HG03575 (cell line): ENCODE results near the gene SYNGR4.

ENCODE experiments used
- ATAC-seq: cut with Tn5 transposase; IDR thresholded peaks from one replicate; pipeline ENCODE4 v1.9.1; 2021; ENCODE audit not compliant: unreplicated experiment, insufficient number of reproducible peaks, low FRiP score; ENCODE audit errors: extremely low read depth

Gene SYNGR4

DNA sequence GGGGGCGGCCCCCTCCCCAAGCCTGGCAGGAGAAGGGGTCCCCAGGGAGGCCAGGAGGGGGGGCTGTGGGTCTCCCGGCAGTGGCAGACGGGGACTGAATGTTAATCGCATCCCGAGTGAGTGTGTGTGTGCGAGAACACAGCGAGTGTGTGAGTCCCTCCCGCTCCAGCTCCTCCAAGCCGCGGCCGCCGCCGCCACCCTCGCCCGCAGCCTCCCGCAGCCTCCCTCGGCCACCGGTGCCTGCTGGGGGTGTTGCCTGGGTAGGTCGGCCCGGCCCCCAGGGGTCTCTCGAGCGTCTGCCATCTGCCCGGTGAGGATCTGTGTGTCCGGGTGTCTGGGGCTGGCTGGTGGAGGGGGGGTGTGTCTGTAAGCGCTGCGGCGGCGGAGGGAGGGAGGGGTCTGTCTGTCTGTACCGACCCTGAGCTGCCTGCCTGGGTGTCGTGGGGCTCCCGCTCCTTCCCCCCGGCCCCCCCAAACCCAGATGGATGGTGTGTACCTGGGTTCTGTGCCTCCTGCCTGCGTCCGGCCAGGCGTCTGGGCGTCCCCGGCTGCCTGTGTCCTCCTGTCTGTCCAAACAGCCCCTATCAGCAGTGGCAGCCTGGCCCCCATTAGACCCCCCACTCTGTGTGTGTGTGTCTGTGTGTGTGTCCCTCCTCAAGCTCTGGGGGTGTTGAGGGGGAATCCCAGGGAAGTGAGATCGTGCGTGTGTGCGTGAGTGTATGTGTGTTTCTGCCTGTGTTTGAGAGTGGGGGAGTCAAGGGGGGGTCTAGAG is 29.6 kb downstream of the SYNGR4 start, which contains the start of gene GRIN2D:
Gene GRIN2D (plus strand): TSS at position 110 of the 772 bp plus-strand sequence. CDS start 4,725 bp downstream, outside the sequence.
- no peak for ATAC-seq

DNA sequence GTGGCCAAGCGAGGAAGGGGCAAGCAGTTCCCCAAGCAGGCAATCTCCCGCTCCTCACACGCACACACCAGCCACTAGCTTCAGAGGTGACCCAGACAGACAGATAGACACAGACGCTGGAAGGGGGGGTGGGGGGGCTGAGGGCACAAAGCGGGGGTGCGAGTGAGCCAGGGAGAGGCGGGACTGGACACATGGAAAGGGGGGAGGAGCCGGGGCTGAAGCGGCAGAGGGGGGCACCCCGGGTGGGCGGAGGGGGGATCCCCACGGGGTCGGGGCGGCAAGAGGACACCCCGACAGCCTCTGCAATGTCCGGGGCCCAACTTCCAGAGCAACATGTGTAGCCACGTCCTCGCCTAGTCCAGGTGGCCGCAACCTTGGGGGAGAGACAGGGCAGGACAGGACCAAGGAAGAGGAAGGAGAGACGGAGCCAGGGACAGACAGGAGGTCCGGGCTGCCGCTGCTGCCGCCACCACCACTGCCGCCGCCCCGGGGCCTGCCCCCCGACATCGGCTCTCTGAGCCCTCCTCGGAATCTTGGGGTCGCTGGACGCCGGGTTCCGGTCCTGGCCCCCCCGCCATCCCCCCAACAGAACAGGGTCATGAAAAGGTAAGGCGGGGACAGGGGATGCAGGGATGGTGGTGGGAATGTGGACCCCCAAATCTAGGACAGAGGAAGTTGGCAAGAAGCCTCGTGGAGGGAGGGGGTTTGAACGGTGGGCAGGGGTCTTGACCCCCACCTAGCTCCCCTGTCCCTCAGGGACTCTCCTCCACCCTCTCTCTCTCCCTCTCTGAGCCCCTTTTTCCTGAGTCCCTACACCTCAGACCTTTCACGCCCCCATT is 30.4 kb downstream of the SYNGR4 start:
- ATAC-seq, result no peak

DNA sequence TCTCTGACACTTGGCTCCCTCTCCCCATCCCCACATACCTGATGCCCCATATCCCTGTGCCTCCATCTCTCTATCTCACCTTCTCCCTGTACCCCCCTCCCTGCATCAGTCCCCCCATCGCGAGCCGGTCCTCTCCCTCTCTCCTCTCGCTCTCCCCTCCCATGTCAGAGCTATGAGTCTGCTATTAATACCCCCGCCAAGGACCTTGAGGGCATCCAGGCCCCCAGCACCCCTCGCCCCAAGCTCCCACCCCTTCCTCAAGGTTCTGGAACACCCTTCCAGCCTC is 30.9 kb downstream of the SYNGR4 start:
- no peak for ATAC-seq

DNA sequence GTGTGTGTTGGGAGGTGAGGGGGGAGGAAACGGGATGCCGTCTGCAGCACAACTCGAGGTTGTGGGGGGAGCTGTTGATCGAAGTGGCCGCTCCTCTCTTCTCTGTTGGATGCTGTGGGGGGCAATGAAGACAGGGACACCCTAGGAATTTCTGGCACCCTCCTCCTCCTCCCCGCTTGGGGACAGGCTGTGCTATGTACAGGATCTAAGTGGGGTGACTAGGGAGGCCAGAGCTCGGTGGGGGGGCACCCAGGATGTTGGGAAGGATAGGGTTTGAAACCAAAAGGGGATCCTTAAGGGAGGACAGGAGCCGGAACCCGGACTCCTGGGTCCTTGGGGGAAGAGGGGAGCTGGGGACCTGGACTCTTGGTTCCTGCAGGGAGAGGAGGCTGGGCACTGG is 31.3 kb downstream of the SYNGR4 start:
- no peak for ATAC-seq

GRCh38 chr19:48396016-48396823 is 32.1 kb downstream of the SYNGR4 start:
- no peak for ATAC-seq

- ATAC-seq, result no peak
These were observed 32.6 kb downstream of the SYNGR4 start for GRCh38 chr19:48396824-48397176.

DNA sequence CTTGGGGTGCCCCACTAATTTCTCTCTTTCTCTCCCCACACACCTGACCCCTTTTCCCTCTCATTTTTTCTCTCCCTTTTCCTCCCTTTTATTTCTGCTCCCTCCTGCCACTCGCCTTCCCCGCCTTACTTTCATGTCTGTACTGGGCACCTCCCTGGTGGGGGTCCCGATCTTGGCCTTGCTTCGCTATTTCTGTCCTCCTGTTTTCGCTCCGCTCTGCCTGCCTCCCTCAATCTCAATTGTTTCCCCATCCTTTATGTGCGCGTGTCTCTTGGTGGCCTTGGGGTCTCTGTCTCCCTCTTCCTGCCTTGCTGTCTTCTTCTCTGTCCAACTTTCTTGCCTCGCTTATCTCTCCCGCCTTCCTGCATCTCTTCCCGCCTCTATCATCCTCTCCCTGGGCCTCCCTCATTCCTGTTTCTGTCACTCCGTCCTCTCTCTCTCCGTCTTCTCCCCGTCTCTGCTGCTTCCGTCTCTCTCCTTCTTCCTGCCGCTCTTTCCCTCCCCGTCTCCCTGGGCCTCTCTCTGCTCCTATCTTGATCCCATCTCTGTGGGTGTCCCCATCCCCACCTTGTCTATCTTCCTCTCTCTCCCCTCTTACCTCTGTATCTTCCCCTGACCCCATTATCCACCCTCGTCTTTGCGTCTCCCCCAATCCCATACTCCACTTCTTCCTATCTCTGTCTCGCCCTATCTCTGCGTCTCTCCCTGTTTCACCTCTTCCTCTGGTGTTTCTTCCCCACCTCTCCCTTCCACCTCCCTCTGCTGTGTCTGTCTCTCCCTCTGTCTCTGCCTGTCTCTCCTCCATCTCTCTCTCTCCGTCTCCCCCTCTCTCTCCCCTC is 33.3 kb downstream of the SYNGR4 start:
- ATAC-seq, result no peak

DNA sequence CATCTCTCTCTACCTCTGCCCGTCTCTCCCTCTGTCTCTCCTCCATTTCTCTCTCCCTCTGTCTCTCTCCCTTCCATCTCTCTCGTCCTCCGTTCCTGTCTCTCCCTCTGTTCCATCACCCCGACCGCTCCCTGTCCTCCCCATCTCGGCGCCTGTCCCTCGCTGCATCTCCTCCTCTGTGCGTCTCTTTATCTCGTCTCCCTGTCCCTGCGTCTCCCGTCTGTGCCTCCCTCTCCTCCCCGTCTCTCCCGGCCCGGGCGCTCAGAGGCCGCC is 33.9 kb downstream of the SYNGR4 start:
- no peak for ATAC-seq

- no peak for ATAC-seq
These were observed 34.4 kb downstream of the SYNGR4 start for GRCh38 chr19:48398375-48399235.

GRCh38 chr19:48400018-48400742 is 36.0 kb downstream of the SYNGR4 start:
- no peak for ATAC-seq

DNA sequence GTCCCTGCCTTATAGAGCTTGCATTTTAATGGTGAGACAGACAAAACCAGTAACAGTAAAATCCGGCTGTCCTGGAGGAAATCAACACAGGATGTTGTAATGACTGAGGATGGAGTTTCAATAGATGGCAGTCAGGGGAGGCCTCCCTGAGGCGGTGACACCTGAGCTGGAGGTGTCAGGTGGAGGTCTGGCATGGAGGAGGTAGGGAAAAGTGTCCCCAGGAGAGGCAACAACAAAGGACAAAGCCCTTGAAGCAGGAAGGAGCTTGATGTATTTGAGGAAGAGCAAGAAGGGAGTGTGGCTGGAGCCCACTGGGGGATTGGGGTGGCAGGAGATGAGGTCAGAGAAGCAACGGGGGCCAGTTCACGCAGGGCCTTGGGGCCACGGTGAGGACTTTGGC is 37.1 kb downstream of the SYNGR4 start:
- no peak for ATAC-seq

DNA sequence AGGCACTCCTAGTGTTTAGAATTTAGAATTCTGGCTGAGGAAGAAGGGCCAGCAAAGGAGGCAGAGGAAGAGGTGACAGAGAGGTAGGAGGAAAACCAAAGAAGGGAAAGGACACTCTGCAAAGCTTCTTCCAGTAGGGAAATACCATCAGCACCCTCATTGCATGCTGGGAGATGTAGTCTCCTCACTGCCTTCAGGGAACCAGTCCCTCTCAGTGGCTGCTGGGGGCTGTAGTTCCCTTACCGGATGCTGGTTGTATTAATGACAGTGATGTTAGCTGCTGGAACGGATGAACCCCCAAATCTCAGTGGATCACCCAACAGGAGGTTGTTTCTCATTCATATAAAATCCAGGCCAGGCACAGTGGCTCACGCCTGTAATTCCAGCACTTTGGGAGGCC is 39.4 kb downstream of the SYNGR4 start:
- ATAC-seq, result no peak

DNA sequence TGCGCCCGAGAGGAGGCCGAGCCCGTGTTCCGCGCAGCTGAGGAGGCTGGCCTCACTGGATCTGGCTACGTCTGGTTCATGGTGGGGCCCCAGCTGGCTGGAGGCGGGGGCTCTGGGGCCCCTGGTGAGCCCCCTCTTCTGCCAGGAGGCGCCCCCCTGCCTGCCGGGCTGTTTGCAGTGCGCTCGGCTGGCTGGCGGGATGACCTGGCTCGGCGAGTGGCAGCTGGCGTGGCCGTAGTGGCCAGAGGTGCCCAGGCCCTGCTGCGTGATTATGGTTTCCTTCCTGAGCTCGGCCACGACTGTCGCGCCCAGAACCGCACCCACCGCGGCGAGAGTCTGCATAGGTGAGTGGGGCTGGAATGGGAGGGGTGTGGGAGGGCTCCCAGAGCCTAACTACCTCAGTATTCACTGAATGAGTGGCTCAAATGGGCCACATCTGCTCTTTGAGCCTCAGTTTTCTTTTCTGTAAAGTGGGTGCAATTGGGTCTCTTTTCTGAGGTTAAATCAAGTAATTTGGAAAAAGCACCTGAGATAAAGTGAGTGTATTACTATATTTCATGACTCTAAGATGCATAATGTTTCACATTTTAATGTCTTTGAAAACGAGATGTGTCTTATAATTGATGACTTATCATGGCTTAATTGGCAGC is 41.0 kb downstream of the SYNGR4 start:
- no peak for ATAC-seq

DNA sequence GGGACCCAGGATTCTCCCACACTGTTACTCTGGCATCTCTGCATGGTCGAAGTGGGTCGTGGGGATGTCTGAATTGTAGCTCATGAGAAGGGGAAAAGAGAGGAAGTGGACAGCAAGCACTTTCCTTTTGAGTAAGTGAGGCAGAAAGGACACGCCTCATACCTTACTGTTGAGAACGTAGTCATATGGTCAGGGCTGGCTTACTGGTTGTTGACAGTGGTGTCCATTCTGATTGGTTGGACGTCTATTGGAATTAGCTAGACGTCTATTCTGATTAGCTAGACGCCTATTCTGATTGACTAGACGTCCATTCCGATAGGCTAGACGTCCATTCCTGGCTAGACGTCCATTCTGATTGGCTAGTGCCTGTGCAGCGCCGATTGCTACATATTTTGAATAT is 41.7 kb downstream of the SYNGR4 start:
- no peak for ATAC-seq

- no peak for ATAC-seq
These were observed 49.9 kb downstream of the SYNGR4 start for GRCh38 chr19:48413879-48414587.

DNA sequence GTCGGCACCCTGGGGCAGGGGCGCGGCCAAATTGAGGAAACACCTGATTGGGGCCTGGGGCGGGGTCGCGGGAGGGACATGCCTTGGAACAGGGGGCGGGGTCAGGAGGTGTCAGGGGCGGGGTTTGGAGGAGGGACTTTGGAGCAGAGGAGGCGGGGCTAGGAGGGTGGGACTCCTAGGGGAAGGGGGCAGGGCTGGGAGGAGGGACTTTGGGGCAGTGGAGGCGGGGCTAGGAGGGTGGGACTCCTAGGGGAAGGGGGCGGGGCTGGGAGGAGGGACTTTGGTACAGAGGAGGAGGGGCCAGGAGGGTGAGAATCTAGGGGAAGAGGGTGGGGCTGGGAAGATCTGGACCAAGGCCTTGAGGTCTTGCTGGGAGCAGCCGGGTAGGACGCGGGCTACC is 51.2 kb downstream of the SYNGR4 start:
- no peak for ATAC-seq

DNA sequence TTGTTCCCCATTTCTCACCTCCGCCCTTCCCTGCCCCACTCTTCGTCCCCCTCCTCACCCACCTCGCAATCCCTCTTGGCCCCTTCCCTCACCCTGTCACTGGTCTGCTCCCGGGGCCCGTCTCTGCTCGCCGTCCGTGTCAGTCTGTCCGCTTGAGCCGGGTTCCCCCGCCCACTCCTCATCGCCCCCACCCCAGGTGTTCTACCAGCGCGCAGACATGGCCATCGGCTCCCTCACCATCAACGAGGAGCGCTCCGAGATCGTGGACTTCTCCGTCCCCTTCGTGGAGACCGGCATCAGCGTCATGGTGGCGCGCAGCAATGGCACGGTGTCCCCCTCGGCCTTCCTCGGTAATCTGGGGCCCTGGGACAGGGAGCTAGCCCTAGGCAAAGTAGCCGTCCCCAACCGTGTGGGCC is 51.6 kb downstream of the SYNGR4 start:
- ATAC-seq, result no peak
